GM23338 (cell line): ENCODE data around the gene RASL11A. TPM values are rescaled to one million over a fixed set of nuclear protein-coding genes. Genes with fewer than 3 reads are reported as not detected.

Source experiments
- ATAC-seq: fragments of 200-7000 bp; cut with Tn5 transposase; 3 replicates; pipeline ENCODE4 v1.9.1; 2020
- DNase-seq: peaks from one replicate; pipeline ENCODE4 v3.0.0-alpha.2; 2015; ENCODE audit warnings: low spot score
- H2AFZ ChIP-seq: fragments of 200-600 bp; sonication (generic); 2 replicates; pipeline ENCODE4 v1.8.0; 2016; ENCODE audit warnings: antibody characterized with exemption, mild to moderate bottlenecking, moderate library complexity
- H3F3A ChIP-seq: fragments of 200-600 bp; sonication (generic); replicated peaks from 2 replicates; pipeline ENCODE4 v1.8.0; 2017; ENCODE audit warnings: antibody characterized with exemption, mixed run types, low read depth
- H3K27ac ChIP-seq: fragments of 200-600 bp; sonication (generic); 2 replicates; pipeline ENCODE4 v1.6.1; 2016; ENCODE audit warnings: low read depth
- H3K27me3 ChIP-seq: fragments of 200-600 bp; sonication (generic); 2 replicates; pipeline ENCODE4 v1.8.0; 2016; ENCODE audit warnings: mild to moderate bottlenecking, mixed run types, moderate library complexity; ENCODE audit not compliant: insufficient read depth
- H3K36me3 ChIP-seq: fragments of 200-600 bp; sonication (generic); 2 replicates; pipeline ENCODE4 v1.8.0; 2016; ENCODE audit warnings: mild to moderate bottlenecking; ENCODE audit not compliant: insufficient read depth
- H3K4me1 ChIP-seq: fragments of 200-600 bp; sonication (generic); 2 replicates; pipeline ENCODE4 v1.8.0; 2016; ENCODE audit warnings: mild to moderate bottlenecking, moderate library complexity; ENCODE audit not compliant: insufficient read depth
- H3K4me2 ChIP-seq: fragments of 200-600 bp; sonication (generic); 2 replicates; pipeline ENCODE4 v1.7.1; 2017; ENCODE audit warnings: mixed run types
- H3K4me3 ChIP-seq: fragments of 200-600 bp; sonication (generic); 2 replicates; pipeline ENCODE4 v1.6.1; 2016; ENCODE audit warnings: mixed run types
- H3K79me2 ChIP-seq: fragments of 200-600 bp; sonication (generic); replicated peaks from 2 replicates; pipeline ENCODE4 v1.8.0; 2017; ENCODE audit warnings: mild to moderate bottlenecking; ENCODE audit not compliant: insufficient read depth
- H3K9me2 ChIP-seq: fragments of 200-600 bp; sonication (generic); 2 replicates; pipeline ENCODE4 v1.8.0; 2017; ENCODE audit not compliant: insufficient read depth
- H4K20me1 ChIP-seq: fragments of 200-600 bp; sonication (generic); replicated peaks from 2 replicates; pipeline ENCODE4 v1.8.0; 2017; ENCODE audit warnings: mild to moderate bottlenecking; ENCODE audit not compliant: insufficient read depth
- H3K27ac Mint-ChIP-seq: 2 replicates; pipeline ENCODE4 v1.8.0; 2020; ENCODE audit warnings: inconsistent platforms, mild to moderate bottlenecking, moderate library complexity, mixed read lengths
- H3K27me3 Mint-ChIP-seq: 3 replicates; pipeline ENCODE4 v1.8.0; 2022; ENCODE audit warnings: low read depth, mild to moderate bottlenecking, moderate library complexity, mixed read lengths, inconsistent platforms; ENCODE audit not compliant: insufficient read depth, poor library complexity
- H3K36me3 Mint-ChIP-seq: 3 replicates; pipeline ENCODE4 v1.8.0; 2021; ENCODE audit warnings: low read depth, mild to moderate bottlenecking, inconsistent platforms, moderate library complexity, mixed read lengths
- H3K4me1 Mint-ChIP-seq: 3 replicates; pipeline ENCODE4 v1.8.0; 2020; ENCODE audit warnings: mild to moderate bottlenecking, inconsistent platforms, mixed read lengths
- H3K4me3 Mint-ChIP-seq: 3 replicates; pipeline ENCODE4 v1.8.0; 2021; ENCODE audit warnings: moderate library complexity, mild to moderate bottlenecking, inconsistent platforms, mixed read lengths
- H3K9me3 Mint-ChIP-seq: 3 replicates; pipeline ENCODE4 v1.8.0; 2020; ENCODE audit warnings: moderate library complexity, mild to moderate bottlenecking, inconsistent platforms, mixed read lengths
- CREB1 ChIP-seq: fragments of 250-450 bp; sonication (Bioruptor Pico); IDR thresholded peaks from 2 replicates; pipeline ENCODE4 v1.5.0; 2020; ENCODE audit warnings: low read depth, mild to moderate bottlenecking, moderate library complexity
- EZH2 ChIP-seq: fragments of 200-600 bp; sonication (generic); IDR thresholded peaks from one replicate; pipeline ENCODE4 v1.8.0; 2017; ENCODE audit warnings: antibody characterized with exemption, mild to moderate bottlenecking, low read depth; ENCODE audit not compliant: unreplicated experiment
- EZH2phosphoT487 ChIP-seq: fragments of 200-600 bp; sonication (generic); IDR thresholded peaks from one replicate; pipeline ENCODE4 v1.8.1; 2018; ENCODE audit warnings: antibody characterized with exemption; ENCODE audit not compliant: unreplicated experiment
- JUNB ChIP-seq: IDR thresholded peaks from one replicate; pipeline ENCODE4 v1.6.1; 2016; ENCODE audit warnings: antibody characterized with exemption; ENCODE audit not compliant: unreplicated experiment
- NANOG ChIP-seq: IDR thresholded peaks from 2 replicates; pipeline ENCODE4 v1.6.1; 2016; ENCODE audit warnings: antibody characterized with exemption, borderline replicate concordance
- POLR2AphosphoS5 ChIP-seq: IDR thresholded peaks from 2 replicates; pipeline ENCODE4 v1.6.1; 2016; ENCODE audit warnings: antibody characterized with exemption, low read depth
- STAT1 ChIP-seq: IDR thresholded peaks from one replicate; pipeline ENCODE4 v1.6.1; 2016; ENCODE audit warnings: antibody characterized with exemption; ENCODE audit not compliant: unreplicated experiment
- ZNF114 ChIP-seq: fragments of 250-450 bp; sonication (Bioruptor Pico); IDR thresholded peaks from 2 replicates; pipeline ENCODE4 v1.5.0; 2020; ENCODE audit warnings: mild to moderate bottlenecking, moderate library complexity
- ZNF331 ChIP-seq: fragments of 250-450 bp; sonication (Bioruptor Pico); IDR thresholded peaks from 2 replicates; pipeline ENCODE4 v1.5.0; 2020; ENCODE audit warnings: low read depth, mild to moderate bottlenecking, moderate library complexity
- polyA plus RNA-seq: library from polyadenylated mRNA; unstranded; fragments of >200 nt; fragmentation: Nextera tagmentation; extraction: Ambion mirVana; gene quantifications from 2 replicates; pipeline ENCODE4 v1.2.1, GENCODE V29; 2016
- total RNA-seq: library from RNA; depleted of rRNA; stranded (reverse); fragments of >200 nt; shearing (Covaris generic); gene quantifications from 2 replicates; pipeline ENCODE4 v1.2.3, GENCODE V29; 2014
- TF ChIP-seq, protein P1 (sequence below): IDR thresholded peaks from one replicate; pipeline ENCODE4 v1.6.1; 2018; ENCODE audit warnings: antibody characterized with exemption; ENCODE audit not compliant: unreplicated experiment
- TF ChIP-seq, protein P2 (sequence below): fragments of 250-450 bp; sonication (Bioruptor Pico); IDR thresholded peaks from 2 replicates; pipeline ENCODE4 v1.5.0; 2020; ENCODE audit warnings: mild to moderate bottlenecking, moderate library complexity
- TF ChIP-seq, protein P3 (sequence below): IDR thresholded peaks from 2 replicates; pipeline ENCODE4 v1.6.1; 2016; ENCODE audit warnings: antibody characterized with exemption
- TF ChIP-seq, protein P4 (sequence below), 2 experiments: fragments of 200-600 bp in 1 of 2; sonication (generic) in 1 of 2; conservative IDR thresholded peaks; 2 replicates each; pipeline versions ENCODE4 v1.5.1 to v1.6.1; 2016 to 2017; ENCODE audit warnings: antibody characterized with exemption in 2 of 2, low read depth in 2 of 2, mild to moderate bottlenecking in 2 of 2, moderate library complexity in 1 of 2

Gene RASL11A
- total and polyA plus RNA-seq, 2 experiments from 2014 or later = 1.9 to 3.3 TPM

DNA sequence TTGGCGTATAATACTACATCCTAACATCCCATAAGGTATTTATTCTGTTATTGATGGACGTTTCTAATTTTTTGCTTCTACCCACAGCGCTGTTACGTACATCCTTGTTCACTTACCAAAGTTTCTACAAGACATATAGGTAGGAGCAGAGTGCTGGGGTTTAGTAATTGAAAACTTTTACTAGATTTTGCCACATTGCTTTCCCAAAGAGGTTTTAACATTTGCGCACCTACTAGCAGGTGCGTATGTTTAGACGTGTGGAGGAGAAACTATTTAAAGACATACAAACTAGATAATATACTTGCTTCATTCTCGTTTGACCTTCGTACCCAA is 19.8 kb upstream of the RASL11A start:
- H3K27ac ChIP-seq = peak overlapping the region; percentile 32
- H2AFZ ChIP-seq = no peak overlapping the region
- DNase-seq (no peak), ATAC-seq (no peak)
- Mint-ChIP-seq H3K4me1 (peaks cover 28% of the 10 kb centered on the region), H3K27ac (peak overlapping the region; percentile 100), H3K4me3 (peak overlapping the region; percentile 96), H3K36me3 (peaks cover 45% of the 10 kb centered on the region), H3K9me3 (peaks cover 4% of the 10 kb centered on the region; the same call in 2 of the 3 replicates), H3K27me3 (peaks cover 11% of the 10 kb centered on the region)
- peaks cover 10% of the 10 kb centered on the region; the same call in 1 of the 2 replicates for H3K4me1 ChIP-seq
- H3K4me3 ChIP-seq = peak overlapping the region; percentile 98
- H3K36me3 ChIP-seq = peaks cover 37% of the 10 kb centered on the region
- peaks cover 25% of the 10 kb centered on the region for H3F3A ChIP-seq
- TF ChIP-seq EZH2 = no peak
- no peak for TF ChIP-seq CREB1 (CRISPR knock-in tag)
- no peak for TF ChIP-seq ZNF114 (CRISPR knock-in tag)
- TF ChIP-seq EZH2phosphoT487 = no peak
- TF ChIP-seq, protein P1, sequence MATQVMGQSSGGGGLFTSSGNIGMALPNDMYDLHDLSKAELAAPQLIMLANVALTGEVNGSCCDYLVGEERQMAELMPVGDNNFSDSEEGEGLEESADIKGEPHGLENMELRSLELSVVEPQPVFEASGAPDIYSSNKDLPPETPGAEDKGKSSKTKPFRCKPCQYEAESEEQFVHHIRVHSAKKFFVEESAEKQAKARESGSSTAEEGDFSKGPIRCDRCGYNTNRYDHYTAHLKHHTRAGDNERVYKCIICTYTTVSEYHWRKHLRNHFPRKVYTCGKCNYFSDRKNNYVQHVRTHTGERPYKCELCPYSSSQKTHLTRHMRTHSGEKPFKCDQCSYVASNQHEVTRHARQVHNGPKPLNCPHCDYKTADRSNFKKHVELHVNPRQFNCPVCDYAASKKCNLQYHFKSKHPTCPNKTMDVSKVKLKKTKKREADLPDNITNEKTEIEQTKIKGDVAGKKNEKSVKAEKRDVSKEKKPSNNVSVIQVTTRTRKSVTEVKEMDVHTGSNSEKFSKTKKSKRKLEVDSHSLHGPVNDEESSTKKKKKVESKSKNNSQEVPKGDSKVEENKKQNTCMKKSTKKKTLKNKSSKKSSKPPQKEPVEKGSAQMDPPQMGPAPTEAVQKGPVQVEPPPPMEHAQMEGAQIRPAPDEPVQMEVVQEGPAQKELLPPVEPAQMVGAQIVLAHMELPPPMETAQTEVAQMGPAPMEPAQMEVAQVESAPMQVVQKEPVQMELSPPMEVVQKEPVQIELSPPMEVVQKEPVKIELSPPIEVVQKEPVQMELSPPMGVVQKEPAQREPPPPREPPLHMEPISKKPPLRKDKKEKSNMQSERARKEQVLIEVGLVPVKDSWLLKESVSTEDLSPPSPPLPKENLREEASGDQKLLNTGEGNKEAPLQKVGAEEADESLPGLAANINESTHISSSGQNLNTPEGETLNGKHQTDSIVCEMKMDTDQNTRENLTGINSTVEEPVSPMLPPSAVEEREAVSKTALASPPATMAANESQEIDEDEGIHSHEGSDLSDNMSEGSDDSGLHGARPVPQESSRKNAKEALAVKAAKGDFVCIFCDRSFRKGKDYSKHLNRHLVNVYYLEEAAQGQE = no peak
- TF ChIP-seq POLR2AphosphoS5 = no peak
- TF ChIP-seq, protein P2, sequence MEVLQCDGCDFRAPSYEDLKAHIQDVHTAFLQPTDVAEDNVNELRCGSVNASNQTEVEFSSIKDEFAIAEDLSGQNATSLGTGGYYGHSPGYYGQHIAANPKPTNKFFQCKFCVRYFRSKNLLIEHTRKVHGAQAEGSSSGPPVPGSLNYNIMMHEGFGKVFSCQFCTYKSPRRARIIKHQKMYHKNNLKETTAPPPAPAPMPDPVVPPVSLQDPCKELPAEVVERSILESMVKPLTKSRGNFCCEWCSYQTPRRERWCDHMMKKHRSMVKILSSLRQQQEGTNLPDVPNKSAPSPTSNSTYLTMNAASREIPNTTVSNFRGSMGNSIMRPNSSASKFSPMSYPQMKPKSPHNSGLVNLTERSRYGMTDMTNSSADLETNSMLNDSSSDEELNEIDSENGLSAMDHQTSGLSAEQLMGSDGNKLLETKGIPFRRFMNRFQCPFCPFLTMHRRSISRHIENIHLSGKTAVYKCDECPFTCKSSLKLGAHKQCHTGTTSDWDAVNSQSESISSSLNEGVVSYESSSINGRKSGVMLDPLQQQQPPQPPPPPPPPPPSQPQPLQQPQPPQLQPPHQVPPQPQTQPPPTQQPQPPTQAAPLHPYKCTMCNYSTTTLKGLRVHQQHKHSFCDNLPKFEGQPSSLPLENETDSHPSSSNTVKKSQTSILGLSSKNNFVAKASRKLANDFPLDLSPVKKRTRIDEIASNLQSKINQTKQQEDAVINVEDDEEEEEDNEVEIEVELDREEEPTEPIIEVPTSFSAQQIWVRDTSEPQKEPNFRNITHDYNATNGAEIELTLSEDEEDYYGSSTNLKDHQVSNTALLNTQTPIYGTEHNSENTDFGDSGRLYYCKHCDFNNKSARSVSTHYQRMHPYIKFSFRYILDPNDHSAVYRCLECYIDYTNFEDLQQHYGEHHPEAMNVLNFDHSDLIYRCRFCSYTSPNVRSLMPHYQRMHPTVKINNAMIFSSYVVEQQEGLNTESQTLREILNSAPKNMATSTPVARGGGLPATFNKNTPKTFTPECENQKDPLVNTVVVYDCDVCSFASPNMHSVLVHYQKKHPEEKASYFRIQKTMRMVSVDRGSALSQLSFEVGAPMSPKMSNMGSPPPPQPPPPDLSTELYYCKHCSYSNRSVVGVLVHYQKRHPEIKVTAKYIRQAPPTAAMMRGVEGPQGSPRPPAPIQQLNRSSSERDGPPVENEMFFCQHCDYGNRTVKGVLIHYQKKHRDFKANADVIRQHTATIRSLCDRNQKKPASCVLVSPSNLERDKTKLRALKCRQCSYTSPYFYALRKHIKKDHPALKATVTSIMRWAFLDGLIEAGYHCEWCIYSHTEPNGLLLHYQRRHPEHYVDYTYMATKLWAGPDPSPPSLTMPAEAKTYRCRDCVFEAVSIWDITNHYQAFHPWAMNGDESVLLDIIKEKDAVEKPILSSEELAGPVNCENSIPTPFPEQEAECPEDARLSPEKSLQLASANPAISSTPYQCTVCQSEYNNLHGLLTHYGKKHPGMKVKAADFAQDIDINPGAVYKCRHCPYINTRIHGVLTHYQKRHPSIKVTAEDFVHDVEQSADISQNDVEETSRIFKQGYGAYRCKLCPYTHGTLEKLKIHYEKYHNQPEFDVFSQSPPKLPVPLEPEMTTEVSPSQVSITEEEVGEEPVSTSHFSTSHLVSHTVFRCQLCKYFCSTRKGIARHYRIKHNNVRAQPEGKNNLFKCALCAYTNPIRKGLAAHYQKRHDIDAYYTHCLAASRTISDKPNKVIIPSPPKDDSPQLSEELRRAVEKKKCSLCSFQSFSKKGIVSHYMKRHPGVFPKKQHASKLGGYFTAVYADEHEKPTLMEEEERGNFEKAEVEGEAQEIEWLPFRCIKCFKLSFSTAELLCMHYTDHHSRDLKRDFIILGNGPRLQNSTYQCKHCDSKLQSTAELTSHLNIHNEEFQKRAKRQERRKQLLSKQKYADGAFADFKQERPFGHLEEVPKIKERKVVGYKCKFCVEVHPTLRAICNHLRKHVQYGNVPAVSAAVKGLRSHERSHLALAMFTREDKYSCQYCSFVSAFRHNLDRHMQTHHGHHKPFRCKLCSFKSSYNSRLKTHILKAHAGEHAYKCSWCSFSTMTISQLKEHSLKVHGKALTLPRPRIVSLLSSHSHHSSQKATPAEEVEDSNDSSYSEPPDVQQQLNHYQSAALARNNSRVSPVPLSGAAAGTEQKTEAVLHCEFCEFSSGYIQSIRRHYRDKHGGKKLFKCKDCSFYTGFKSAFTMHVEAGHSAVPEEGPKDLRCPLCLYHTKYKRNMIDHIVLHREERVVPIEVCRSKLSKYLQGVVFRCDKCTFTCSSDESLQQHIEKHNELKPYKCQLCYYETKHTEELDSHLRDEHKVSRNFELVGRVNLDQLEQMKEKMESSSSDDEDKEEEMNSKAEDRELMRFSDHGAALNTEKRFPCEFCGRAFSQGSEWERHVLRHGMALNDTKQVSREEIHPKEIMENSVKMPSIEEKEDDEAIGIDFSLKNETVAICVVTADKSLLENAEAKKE (CRISPR knock-in tag) = no peak
- TF ChIP-seq, protein P3, sequence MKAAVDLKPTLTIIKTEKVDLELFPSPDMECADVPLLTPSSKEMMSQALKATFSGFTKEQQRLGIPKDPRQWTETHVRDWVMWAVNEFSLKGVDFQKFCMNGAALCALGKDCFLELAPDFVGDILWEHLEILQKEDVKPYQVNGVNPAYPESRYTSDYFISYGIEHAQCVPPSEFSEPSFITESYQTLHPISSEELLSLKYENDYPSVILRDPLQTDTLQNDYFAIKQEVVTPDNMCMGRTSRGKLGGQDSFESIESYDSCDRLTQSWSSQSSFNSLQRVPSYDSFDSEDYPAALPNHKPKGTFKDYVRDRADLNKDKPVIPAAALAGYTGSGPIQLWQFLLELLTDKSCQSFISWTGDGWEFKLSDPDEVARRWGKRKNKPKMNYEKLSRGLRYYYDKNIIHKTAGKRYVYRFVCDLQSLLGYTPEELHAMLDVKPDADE = no peak
- no peak for TF ChIP-seq NANOG
- no peak for TF ChIP-seq ZNF331 (CRISPR knock-in tag)
- TF ChIP-seq, protein P4, sequence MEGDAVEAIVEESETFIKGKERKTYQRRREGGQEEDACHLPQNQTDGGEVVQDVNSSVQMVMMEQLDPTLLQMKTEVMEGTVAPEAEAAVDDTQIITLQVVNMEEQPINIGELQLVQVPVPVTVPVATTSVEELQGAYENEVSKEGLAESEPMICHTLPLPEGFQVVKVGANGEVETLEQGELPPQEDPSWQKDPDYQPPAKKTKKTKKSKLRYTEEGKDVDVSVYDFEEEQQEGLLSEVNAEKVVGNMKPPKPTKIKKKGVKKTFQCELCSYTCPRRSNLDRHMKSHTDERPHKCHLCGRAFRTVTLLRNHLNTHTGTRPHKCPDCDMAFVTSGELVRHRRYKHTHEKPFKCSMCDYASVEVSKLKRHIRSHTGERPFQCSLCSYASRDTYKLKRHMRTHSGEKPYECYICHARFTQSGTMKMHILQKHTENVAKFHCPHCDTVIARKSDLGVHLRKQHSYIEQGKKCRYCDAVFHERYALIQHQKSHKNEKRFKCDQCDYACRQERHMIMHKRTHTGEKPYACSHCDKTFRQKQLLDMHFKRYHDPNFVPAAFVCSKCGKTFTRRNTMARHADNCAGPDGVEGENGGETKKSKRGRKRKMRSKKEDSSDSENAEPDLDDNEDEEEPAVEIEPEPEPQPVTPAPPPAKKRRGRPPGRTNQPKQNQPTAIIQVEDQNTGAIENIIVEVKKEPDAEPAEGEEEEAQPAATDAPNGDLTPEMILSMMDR (conservative IDR thresholded peaks at IDR 0.05; ENCODE audit: low read depth in 2 of 2) = no peak
- TF ChIP-seq JUNB = no peak
- no peak for TF ChIP-seq STAT1
- peaks cover 59% of the 10 kb centered on the region for H3K79me2 ChIP-seq
- H3K9me2 ChIP-seq = no peaks in the 10 kb centered on the region
- peaks cover 5% of the 10 kb centered on the region; the same call in 1 of the 2 replicates for H4K20me1 ChIP-seq
- no peaks in the 10 kb centered on the region for H3K27me3 ChIP-seq
- H3K4me2 ChIP-seq = peak overlapping the region; percentile 78
